Activated gamma-delta T cell (primary cell): ENCODE data around the gene RNF103.
A peak's percentile ranks its signal among the peaks of the same experiment; 100 is the strongest.

Experiments used
- DNase-seq: peaks from one replicate; lab custom pipeline; 2025; lab: John Stamatoyannopoulos, UW

RNF103 gene

GRCh38 chr2:86566821-86567190 is 56.9 kb downstream of the RNF103 start:
- no peak for DNase-seq

GRCh38 chr2:86566158-86566820 is 57.4 kb downstream of the RNF103 start:
- no peak for DNase-seq

GRCh38 chr2:86563650-86564061 is 60.0 kb downstream of the RNF103 start:
- no peak for DNase-seq

- peak; percentile 93 for DNase-seq
These were observed 60.6 kb downstream of the RNF103 start, which contains the start of gene CHMP3 for GRCh38 chr2:86562922-86563649. Gene CHMP3, minus strand, starts transcription at chr2:86563443. Its CDS starts 95 bp downstream, at chr2:86563348.

GRCh38 chr2:86562485-86562921 is 61.2 kb downstream of the RNF103 start:
- DNase-seq: no peak

- no peak for DNase-seq
These were observed 65.8 kb downstream of the RNF103 start for GRCh38 chr2:86557836-86558235.

- DNase-seq: no peak
These were observed 67.2 kb downstream of the RNF103 start for GRCh38 chr2:86556508-86556907.
